Inflammatory macrophage (primary cell): Measurements from ENCODE around the gene EWSR1.
"Not testable (repeated sequence)": the region's sequence is repeated elsewhere in the genome, so short reads cannot be mapped to it uniquely, and the experiment has no call there.

ENCODE experiments used
- DNase-seq, 2 donors: peaks; one replicate each; pipeline ENCODE4 v3.0.0-alpha.2; 2020 to 2022

The EWSR1 gene

DNA sequence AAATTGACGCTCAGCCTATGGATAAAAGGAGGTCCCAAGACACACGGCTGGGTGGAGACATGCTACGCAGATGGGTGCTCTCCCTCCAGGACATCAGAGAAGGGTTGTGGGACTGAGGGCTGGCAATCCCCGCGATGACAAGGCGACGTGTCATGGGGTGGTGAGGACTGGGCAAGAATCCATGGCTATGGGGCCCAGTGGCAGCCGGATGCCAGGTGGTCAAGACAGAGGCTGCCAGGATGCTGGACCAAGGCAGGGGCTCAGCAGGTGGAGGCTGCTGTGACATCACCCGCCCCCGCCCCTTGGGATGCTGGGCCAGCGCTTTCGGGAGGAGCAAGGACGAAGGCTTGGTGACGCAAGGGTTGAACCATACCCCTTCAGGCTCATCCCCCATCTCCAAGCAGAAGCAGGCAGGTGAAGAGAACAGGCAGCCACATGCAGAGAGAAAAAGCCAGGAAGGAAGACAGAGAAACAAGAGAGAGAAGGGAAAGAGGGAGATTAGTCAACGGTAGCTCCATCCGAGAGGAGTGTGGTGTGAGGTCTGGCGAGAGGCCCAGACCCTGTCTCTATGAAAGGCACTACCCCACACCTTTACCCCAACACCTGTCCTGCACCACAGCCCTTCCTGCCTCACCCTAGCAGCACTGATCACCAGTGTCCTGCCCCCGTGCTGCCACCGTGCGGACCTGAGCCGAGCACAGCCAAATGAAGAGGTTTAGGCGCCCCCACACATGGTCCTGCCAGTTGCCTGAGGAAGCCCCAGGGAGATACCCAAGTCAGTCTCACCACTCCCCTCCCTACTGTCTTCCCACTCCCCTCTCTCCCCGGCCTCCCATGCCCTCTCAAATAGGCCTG is 71.5 kb downstream of the EWSR1 start:
- no peak for DNase-seq

DNA sequence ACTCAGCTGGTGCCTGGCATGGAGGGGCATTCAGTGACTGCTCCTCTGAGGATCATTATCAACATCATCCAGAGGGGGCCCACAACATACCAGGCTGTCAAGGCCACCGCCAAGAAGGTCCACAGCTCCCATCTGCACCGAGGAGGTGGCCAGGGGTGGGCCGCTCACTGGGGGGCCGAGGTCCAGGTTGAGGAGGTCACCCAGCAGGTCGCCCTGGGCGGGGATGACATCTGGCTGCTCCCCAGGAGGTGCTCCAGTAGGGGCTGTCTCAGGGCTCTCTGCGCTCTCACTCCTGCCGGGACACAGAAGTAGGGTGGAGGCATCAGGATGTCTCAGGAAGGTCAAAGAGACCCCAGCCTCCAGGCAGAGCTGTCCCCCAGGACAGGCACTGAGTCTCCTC is 72.5 kb downstream of the EWSR1 start:
- DNase-seq = no peak

DNA sequence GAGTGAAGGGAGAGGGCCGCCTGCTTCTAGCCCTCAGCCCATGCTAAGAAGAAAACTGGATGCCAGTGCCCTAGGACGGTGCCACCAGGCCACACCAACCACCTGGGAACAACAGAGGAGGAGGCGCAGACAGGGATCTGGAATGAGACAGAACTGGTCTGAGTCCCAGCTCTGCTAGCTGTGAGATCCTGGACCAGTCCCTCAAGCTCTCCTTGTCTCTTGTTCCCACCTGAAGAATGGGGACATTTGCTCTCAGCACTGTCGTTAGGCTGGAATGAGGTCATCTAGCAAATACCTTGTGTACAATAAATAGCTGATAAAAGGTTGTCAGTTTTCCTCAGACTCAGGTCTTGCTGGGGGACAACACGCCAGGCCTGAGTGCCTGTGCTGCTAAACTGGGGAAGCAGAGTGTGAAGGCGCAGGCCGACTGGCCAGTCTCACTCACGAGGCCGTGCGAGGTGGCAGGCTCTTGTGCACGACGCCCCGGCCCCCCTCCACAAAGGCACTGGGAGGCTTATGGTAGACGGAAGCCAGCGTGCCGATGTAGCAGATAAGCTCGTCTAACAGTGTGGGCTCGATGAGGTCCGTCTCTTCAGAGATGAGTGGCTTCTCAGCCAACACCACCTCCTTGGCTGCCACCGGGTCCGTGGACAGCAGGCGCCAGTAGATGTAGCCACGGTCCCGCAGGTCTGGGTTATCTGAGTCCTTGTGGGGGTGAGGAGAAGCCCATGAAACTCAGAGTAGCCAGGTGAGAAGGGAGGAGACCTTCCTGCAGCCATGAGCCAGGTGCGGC is 73.2 kb downstream of the EWSR1 start:
- no peak for DNase-seq

DNA sequence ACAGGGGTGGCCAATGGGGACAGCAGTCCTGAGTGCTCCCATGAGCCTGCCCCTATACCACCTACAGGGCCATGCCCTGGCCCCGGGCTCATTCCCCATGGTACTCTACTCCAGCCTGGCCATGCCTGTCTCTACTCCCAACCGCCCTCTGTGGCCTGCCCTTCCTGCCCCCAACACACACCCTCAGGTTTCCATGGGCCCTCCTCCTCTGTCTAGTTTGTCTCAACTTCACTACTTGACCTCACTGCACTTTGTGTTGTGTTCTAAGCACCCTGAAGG is 73.7 kb downstream of the EWSR1 start:
- DNase-seq = no peak

DNA sequence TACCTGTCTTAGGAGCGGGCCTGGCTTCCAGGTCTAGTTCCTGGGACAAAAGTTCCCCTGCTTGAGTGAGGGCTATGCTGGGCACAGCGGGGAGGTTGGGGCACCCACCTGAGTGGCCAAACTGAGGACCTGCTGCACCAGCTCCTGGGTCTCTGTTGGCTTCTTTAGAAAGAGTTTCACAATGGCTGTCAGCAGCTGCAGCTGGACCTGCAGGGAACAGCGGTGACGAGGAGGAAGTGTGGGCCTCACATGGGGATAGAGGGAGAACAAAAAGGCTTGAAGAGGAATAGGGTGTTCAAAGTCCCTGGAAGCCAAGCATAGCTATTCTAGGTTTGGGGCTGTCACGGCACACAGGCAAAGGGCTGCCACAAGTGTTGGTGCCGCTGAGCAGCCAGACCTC is 74.1 kb downstream of the EWSR1 start:
- DNase-seq = no peak

DNA sequence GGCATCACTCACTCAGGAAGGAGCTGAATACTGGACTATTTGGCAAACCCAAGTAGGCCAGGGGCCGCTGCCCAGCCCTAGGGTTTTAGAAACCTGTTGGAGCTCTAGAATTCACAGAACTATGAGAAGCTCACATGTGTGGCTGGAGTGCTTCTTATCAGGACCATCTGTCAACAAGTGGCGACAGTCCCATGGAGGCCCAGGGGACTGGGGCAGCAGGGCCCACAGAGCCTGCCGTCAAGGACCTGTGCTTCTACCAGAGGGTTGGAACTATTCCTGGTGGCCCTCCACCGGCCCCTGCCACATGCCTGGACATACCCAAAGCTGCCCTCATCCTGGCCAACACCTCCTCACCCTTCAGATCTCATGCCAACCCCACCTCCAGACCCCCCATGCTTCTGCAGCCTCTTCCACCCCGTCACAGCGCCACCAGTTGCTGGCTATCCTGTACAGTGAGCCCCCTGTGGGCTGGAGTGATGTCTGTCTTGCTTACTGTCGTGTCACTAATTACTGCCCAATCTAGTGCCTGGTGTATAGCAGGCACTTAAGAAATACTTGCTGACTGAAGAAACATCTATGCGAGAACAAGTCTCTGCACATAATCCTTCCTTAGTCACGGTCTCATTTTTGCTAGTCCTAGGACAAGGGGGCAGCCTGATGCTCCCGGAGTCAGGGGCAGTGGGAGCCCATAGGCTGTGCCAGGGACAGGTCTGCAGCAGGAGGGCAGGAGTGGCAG is 74.7 kb downstream of the EWSR1 start:
- no peak for DNase-seq

DNA sequence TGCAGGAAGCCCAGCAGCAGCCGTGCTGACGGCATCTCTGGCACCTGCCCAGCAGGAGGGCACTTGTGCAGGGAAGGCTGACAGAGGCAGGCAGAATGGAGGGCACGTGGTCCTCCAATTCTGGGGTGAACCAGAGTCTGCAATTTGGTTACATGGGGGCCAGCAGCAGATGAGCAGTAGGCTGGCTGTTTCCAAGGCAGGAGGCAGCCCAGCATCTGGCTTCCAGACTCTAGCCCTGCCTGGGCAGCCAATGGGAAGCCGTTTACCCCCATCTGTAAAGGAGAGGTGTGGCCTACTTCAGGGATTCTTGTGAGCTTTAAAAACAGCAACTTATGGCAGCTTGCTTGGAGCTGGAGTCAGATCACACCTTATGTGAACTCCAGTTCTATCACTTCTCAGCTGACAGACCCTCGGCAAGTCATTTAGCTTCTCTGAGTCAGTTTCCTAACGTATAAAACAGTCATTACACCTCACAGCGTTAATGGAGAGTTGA is 75.3 kb downstream of the EWSR1 start:
- no peak for DNase-seq

DNA sequence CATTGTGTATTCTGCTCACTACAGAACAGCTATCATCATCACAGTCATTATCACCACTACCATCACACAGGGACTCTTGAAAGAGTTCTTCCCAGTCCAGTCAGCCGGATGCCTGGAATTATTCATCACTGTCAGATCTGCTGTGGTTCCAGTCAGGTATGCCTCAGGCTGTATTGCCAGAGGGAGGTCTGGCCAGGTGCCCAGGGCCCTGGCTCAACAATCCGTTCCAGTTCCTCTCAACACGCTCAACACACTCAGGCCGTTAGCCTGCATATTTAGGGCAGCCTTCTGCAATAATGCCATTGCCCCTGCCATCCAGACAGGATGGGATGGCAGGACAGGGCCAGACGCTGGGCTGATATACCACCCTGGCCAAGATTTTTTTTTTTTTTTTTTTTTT is 76.1 kb downstream of the EWSR1 start:
- DNase-seq = no peak

DNA sequence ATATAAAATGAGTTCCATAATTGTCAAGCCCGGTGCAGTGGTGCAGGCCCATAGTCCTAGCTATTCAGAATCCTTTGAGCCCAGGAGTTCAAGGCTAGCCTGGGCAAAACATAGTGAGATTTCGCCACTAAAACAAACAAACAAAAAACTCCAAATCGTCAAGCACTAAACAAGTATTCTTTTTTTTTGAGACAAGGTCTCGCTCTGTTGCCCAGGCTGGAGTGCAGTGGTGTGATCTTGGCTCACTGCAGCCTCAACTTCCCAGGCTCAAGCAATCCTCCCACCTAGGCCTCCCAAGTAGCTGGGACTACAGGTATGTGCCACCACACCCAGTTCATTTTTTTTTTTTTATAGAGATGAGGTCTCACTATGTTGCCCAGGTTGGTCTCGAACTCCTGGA is 76.8 kb downstream of the EWSR1 start:
- not testable (repeated sequence) for DNase-seq

DNA sequence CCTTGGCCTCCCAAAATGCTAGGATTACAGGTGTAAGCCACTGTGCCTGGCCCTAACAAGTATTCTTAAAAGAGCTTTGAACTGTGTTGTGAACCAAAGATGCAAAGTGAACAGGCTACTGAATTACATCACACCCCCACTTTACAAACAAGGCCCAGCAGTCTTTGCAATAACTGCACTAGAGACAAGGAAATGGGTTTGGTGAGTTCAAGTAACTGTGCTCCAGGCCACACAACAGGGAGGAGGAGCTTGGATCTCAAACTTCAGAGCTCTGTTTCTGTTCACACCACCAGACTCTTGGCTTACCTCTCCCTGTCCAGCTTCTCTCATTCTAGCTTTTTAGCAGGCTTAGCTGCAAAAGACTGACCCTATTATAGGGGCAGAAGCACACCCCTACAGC is 77.9 kb downstream of the EWSR1 start:
- no peak for DNase-seq

DNA sequence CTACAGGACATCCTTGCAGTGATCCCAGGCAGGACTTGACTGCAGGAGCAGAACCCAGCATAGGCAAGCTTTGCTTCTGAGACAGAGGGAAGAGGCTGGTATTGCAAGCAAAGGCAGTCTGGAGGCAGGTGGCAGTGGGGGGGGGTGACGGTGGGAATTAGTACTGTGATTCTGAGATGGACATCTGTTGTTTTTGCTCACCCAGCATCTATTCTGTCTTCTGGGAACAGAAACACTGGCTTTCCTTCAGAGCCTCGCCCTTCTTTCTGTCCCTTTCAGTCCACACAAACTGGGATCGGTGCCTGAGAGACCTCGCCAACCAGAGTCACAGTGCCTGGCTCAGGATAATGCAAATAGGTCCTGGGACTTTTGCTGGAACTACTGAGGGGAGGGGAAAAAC is 78.6 kb downstream of the EWSR1 start:
- DNase-seq = no peak

DNA sequence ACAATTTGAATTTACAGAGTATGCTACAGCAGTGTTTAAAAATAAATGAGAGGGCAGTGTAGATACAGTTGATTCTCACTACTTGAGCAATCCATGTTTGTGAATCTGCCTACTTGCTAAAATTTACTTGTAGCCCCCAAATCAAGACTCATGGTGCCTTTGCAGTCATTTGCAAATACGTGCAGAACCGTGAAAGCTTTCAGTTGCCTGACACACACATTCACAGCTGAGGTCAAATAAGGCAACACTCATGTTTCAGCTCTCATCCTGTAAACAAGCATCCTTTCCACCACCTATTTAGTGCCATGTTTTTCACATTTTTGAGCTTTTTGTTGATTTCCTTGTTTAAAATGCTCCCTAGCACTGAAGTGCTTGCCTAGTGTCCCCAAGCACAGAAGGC is 80.0 kb downstream of the EWSR1 start:
- no peak for DNase-seq

DNA sequence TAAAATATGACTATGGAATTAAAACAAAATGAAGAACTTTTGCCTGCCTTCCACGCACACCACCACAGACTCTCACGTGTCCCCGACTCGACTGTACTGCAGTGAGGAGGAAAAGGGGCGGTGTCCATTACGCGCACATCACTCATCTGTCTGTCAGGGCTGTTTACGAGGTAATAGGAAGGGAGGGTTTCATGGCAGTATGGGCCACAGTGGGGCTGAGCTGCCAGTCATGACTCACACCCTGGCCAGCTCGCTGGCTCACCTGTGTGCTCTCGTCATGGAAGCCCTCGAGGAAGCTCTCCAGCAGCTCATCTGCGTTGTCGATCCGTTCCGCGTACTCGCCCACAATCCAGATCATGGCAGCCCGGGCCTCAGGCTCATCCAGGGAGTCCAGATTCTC is 80.9 kb downstream of the EWSR1 start:
- no peak for DNase-seq
